COLO668 (cell line): ENCODE data around the gene PDX1.
A peak's percentile ranks its signal among the peaks of the same experiment; 100 is the strongest.

Experiments
- DNase-seq: peaks from one replicate; lab custom pipeline; 2025; ENCODE audit not compliant: unreplicated experiment; lab: John Stamatoyannopoulos, UW

PDX1 gene

DNA sequence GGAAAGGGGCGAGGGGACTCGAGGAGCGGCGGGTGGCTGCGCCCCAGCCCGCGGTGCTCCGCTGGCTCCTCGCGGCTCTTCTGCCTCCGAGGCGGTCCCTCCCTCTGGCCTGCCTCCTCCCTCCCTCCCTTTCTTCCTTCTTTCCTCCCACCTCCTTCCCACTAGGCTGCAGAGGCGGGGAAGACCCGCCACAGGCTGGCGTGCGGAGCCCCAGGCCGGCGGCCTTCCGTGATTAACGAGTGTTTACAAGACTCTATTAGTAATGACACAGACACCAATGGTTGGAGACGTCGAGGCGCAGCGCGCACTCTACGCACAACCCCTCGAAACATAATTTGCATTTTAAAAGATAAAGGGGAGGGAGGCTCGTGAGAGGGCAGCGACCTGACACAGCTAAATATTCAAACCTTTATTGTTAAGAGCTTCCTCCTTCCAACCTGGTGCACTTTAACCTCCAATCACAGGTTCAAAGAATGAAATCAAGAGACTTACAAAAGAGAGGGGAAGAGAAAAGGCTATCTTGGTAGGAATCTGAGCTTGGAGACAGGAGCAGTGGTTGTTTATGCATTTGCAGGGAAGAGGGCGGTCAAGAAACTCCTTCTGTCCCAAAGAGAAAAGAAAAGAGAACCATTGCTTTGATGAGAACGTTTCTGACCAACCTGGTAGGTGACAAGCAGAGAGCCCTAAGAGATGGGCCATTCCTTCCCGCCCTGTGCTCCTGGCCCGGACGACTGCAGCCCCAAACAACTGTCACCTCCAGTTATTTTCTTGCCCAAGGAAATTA lies 49.5 kb downstream of the PDX1 start, which contains the start of gene CDX2:
TSS of gene CDX2 (minus strand) at position 234 of the 784 bp plus-strand sequence. CDS start 309 bp downstream, outside the sequence.
- peak; percentile 75 for DNase-seq

GRCh38 chr13:27969866-27970229 lies 50.0 kb downstream of the PDX1 start:
- no peak for DNase-seq

- no peak for DNase-seq
Measured at GRCh38 chr13:27970382-27971235, 50.8 kb downstream of the PDX1 start.

DNA sequence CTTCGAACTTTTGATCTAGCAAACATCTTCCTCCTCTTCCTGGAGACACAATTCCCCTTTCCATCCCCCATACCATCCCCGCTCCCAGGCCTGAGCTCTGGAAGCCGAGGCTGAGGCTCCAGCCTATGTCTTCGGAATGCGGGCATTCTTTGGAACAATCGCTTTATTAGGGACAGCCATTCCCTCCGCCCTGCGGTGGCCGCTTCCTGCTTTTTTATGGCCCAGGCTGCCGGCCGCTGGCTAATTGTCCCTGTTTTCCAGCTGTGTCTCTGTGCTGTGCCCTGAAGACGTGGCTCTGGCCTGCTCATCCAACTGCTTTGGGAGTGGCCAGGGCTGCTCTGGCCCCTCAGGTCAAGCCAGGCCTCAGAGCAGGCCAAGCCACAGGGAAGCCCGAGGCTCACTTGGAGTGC lies 51.4 kb downstream of the PDX1 start:
- no peak for DNase-seq

GRCh38 chr13:27971776-27972477 lies 52.1 kb downstream of the PDX1 start:
- DNase-seq: no peak

- DNase-seq: no peak
Measured at GRCh38 chr13:27972478-27972820, 52.6 kb downstream of the PDX1 start.

DNA sequence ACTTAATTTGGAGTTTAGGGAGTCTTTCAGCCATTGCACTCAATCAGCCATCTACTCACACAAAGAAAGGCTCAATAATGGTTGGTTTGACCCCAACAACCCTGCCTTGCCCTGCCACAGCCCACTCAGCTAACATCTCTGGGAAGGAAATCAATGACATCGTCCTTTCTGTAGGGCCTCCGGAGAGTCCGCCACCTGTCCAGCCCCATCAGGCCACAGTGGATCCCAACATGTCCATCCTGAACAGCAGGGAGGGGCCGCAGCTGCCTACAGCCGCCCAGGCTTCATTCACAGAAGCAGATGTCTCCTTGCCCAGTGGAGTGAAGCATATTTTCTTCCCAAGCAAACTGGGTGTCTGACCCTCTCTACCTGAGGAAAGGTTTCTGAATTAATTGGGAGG lies 53.5 kb downstream of the PDX1 start:
- DNase-seq: no peak

DNA sequence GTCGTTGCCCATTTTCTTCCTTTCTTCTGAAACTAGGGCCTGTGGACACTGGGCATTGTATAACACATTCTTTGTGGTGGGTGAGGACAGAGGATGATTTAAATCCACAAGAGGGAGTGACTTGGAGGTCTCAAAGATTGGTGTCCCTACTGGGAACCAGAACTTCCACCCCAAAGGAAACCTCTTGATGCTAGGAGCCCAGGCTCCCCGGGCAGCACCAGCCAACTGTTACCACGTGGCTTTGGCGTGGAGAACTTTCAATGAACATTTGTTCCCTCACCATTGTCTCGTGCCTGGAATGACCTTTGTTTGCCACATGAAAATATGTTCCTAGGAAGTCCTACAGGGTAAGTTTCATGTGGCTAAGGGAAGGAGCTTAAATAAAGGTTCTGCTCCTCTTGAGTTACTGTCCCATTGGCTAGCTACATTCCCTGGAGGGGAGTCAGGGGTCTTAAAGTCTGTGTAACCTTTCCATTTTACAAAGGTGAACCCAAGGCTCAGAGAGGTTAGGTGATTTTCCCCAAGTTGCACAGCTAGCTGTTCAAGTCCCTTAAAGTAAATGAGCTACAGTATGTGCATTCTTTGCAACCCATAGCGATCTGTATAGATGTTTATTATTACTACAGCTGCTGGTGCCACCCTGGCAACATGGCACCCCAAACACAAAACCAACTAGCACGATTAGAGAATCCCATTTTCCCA lies 54.3 kb downstream of the PDX1 start:
- no peak for DNase-seq
